Skeletal muscle cell (primary cell): Measurements from ENCODE around the gene ACER2.

Experiments used
- DNase-seq: peaks from one replicate; pipeline ENCODE4 v3.0.0-alpha.2; 2010; ENCODE audit warnings: low read depth
- H3K4me3 ChIP-seq: 2 replicates; pipeline ENCODE4 v1.5.1; 2011; ENCODE audit warnings: low read depth, mild to moderate bottlenecking, control low read depth, low read length, moderate library complexity

The ACER2 gene

DNA sequence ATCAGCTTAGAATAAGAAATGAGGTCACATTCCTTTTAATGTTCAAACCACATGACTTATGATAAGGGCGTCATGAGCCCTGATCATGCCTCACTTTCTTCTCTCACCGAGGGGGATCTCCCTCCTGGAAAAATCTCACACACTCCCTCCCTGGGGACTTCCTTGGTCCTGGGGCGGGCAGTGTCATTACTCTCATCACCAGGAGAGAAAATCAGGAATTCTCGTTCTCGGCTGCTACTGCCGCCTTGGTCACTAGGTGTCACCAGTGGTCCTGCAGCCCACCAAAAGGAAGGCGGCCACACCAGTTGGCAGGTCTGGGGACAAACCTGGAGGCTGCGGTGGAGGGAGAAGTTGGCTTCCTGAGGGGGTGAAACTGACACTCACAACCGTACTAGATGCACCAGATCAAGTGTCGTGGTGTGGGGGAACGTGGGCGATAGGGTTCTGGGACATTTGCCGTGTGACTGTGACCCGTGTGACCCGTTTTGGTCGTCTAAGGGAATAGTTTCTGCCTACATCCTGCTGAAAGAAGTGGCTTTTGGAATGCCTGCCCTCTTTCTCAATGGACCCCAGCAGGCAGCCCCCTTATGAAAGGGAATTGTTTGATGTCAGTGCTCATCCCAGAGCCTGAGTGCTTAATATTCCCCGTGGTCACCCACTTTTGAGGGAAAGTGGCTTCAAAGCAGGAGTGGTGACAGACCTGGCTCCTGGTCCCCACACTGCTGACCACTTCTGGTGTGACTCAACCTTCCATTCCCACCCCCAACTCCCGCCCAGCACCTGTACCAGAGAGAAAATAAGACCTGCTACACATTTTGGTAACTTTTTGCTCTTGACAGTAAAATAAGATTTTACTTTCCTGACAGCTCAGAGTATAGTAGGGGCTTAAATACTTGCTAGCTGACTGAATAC lies 63.2 kb downstream of the ACER2 start:
- no peak for DNase-seq
- H3K4me3 ChIP-seq = no peak overlapping the region

DNA sequence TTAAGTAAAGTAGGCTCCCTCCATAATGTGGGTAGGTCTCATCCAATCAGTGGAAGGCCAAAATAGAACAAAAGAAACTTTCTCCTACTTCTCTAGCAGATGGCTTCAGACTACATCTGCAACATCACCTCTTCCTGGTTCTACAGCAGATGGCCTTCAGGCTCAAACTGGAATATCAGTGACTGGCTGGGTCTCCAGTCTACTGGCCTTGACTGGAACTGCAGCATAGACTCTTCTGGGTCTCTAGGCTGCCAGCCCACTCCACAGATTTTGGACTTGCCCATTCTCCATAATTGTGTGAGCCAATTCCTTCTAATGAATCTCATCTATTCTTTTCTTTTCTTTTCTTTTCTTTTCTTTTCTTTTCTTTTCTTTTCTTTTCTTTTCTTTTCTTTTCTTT lies 64.8 kb downstream of the ACER2 start:
- DNase-seq = no peak

DNA sequence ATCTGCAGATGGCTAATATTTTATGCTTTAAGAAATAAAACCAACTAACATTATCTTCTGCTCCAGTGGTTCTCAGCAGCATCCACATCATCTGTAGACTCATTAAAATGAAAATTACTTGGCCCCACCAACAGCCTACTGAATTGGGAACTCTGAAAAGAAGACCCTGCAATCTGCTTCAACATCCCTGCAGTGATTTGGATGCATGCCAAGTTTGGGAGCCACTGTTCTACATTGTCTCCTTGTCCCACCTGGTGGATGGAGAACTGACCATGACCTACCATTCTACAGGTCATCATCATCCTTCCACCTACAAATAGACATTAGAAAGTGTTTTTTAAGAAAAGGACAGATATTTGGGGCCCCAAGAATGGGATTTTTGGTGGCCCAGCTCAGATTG lies 71.1 kb downstream of the ACER2 start:
- H3K4me3 ChIP-seq = no peak overlapping the region
- DNase-seq = no peak

More for the DNA sequence above, 64.8 kb downstream of the ACER2 start:
- no peak overlapping the region for H3K4me3 ChIP-seq

GRCh38 chr9:19480345-19480744 lies 71.5 kb downstream of the ACER2 start:
- no peak overlapping the region for H3K4me3 ChIP-seq
- no peak for DNase-seq

DNA sequence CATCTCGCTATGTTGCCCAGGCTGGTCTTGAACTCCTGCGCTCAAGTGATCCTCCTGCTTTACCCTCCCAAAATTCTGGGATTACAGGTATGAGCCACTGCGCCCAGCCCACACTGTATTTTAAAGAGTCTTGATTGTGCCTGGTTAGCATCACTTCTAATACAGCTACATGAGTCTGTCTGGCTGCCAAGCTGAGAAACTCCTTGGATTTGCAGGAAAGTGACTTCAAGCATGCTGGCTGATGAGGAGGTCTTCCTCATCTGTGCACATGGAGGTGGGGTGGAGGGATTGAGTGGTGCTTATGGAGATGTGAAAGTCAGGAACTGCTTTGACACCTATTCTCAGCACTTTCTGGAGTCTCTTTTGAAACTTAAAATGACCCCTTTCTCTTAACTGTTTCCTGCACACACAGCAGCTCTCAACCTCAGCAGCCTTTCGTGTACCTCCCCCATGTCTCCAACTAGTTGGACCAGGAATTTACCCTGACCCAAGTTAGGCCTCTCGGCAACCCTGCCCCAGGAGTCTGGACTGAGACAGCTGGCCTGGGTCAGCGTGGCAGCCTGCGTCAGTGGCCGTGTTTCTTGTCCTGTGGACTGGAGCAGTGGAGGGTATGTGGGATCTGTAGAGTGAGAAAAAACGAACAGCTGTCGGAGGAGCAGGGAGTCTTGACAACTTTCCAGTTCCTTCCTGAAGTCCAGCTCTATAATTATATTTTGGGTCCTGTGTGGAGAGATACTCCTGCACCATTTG lies 72.5 kb downstream of the ACER2 start:
- H3K4me3 ChIP-seq = no peak overlapping the region
- no peak for DNase-seq

DNA sequence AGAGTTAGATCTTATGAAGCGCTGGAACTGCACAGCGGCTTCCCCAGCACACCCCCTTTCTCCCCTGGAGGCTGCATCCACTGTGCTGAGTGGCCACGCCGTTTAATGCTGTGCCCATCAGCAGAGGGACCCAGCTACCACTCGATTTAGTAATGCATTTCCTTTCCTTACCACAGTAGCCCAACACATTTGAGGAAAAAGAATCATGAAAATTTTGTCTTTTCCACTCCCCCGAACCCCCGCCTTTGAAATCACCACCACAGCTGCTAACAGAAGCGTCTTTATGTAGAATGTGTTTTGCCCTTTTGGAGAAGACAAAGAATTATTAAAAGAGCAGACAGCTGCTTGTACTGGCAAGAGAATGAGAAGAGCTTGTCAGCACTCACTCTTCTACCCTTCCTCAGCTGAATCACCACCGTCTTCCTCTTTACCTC lies 73.2 kb downstream of the ACER2 start:
- no peak for DNase-seq
- H3K4me3 ChIP-seq = no peak overlapping the region

DNA sequence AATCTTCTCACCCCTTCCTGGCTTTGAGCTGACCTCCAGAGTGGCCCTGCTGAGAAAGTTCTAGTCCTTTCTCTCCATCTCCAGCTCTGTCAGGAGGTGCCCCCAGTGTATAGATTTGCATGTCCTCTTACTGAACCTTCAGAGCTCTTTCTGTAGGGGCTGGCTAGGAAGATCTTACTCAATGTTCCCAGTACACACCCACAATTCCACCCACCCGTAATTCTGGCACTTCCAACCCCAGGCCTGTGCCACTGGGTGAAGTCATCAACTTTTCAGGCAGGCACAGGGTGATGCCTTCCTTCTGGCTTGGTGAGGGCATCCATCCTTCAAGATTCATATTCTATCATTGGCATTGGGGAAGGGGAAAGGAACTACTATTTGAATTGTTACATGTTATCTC lies 75.9 kb downstream of the ACER2 start:
- DNase-seq = no peak
- H3K4me3 ChIP-seq = no peak overlapping the region

- DNase-seq = no peak
These were observed 76.4 kb downstream of the ACER2 start for GRCh38 chr9:19485193-19485592.

GRCh38 chr9:19486803-19487202 lies 78.0 kb downstream of the ACER2 start:
- DNase-seq = no peak
- no peak overlapping the region for H3K4me3 ChIP-seq

More at GRCh38 chr9:19485193-19485592, 76.4 kb downstream of the ACER2 start:
- H3K4me3 ChIP-seq = no peak overlapping the region

- H3K4me3 ChIP-seq = no peak overlapping the region
- DNase-seq = no peak
These were observed 79.9 kb downstream of the ACER2 start for GRCh38 chr9:19488721-19489120.

GRCh38 chr9:19490269-19490668 lies 81.5 kb downstream of the ACER2 start:
- DNase-seq = no peak
- no peak overlapping the region for H3K4me3 ChIP-seq

GRCh38 chr9:19490828-19491227 lies 82.0 kb downstream of the ACER2 start:
- no peak overlapping the region for H3K4me3 ChIP-seq
- no peak for DNase-seq

GRCh38 chr9:19492775-19493173 lies 84.0 kb downstream of the ACER2 start:
- DNase-seq = no peak
- H3K4me3 ChIP-seq = peak overlapping the region; percentile 44

DNA sequence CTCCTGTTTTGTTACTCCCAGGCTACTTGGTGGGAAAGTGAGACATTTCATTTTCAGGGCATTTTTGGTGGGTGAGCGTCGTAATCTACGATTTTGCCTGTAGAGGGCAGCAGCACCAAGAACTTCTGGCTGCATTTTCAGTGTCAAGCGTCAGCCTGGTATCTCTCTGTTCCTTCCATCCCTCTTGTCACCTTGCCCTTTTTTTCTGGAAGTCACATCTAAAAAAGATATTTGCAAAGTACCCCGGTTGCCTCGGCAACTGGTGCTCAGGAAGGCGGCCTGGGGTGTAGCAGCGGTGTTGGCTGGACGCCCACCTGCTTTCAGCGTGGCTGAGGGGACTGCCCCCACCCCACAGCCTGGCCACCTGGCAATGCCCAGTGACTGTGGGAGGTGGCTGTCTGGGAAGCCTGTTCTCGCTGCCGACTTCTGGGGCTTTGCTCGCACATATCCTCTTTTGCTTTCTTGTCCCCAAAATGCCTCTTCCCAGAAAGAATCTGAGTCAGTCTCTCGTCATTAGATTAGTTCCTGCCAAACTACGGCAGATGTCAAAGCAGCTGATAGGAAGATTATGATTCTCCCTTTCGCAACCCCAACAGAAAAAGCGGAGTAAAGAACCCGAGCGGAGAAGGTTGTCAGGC lies 84.5 kb downstream of the ACER2 start:
- DNase-seq = peak; percentile 63
- H3K4me3 ChIP-seq = peak overlapping the region; percentile 44

GRCh38 chr9:19493876-19494275 lies 85.1 kb downstream of the ACER2 start:
- no peak for DNase-seq
- H3K4me3 ChIP-seq = peak overlapping the region; percentile 44

DNA sequence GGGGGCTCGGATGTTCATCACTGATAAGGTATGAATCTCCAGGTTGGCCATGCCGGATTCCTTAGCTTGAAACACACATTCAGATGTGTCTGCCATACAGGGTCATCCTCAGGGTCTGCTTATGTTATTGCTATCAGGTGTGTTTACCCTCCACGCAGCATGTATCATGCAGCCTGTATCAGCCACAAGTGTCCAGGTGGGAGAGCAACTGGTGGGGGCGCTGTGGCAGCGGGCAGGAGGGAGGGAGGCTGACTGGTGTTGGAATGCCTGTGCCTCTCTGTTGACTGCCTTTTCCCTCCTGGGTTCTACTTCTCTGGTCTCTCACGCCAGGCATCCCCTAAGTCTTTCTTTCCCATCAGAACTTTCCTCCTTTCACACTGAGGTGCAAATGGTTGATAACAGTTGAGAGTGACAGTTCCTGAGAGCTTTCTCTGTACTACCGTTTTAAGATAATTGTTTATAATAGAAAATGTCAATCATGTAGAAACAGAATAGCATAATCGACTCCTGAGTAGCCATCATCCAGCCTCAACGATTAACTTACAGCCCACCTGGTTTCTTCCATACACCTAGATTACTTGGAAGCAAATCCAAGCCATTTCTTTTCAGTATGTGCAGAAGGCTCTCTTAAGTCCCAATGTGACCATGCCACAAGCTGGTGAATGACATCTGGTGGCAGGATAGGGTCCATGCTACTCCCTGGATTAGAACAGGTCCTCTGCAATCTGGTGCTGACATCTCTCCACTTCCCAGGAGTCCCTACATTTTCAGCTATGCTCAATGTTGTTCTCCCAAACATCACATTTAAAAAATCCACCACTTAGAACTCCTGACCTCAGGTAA lies 86.6 kb downstream of the ACER2 start:
- no peak for DNase-seq
- no peak overlapping the region for H3K4me3 ChIP-seq

GRCh38 chr9:19496321-19497050 lies 87.7 kb downstream of the ACER2 start:
- no peak overlapping the region for H3K4me3 ChIP-seq

DNA sequence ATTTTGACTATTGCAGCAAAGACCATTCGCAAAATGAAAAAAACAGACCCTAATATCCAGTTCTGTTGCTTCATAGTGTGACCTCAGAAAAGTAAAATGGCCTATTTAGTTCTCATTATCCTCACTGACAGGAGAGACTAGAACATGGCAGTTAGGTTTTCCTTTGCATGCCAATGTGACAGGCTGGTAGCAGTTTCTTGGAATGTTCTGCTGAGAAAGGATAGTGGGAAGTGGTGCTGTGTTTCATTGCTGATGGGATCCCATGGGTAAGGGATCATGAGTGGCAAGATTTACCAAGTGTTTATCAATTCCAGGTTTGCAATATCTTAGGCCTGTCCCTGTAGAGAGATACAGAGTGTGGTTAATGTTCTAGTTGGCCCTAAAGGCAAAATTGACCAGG lies 88.5 kb downstream of the ACER2 start:
- H3K4me3 ChIP-seq = no peak overlapping the region
- no peak for DNase-seq

More at GRCh38 chr9:19496321-19497050, 87.7 kb downstream of the ACER2 start:
- no peak for DNase-seq

DNA sequence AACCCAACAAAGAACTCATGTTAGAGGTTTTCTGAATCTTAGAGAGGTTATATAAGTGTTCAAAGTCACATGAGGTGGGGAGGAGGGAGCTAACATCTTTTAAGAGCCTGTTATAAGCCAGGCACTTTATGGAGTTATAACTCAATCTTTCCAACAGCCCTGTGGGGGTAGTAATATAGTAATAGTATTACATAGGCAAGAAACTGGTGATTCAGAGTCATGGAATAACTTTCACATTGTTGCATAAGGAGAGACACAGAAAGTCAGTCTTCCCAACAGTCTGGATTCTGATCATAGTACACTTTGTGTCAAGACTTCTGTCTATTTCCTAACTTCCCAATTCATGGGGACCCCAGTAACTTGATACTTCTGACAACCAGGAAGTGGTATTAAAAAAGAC lies 89.2 kb downstream of the ACER2 start:
- H3K4me3 ChIP-seq = no peak overlapping the region
- DNase-seq = peak; percentile 52
